Kidney (tissue), 14 donors: ENCODE measurements around the gene THRB. TPM values are rescaled to one million over a fixed set of nuclear protein-coding genes. Genes with fewer than 3 reads are reported as not detected.

Experiments used
- DNase-seq, 5 donors: peaks; one replicate each; pipeline ENCODE4 v3.0.0-alpha.2; 2013 to 2020
- FAIRE-seq: peaks from 2 replicates; lab custom pipeline; 2012; peaks lifted over from hg19 to GRCh38; lab: Jason Lieb, UNC
- H3K27ac ChIP-seq, 2 donors: one replicate each; pipeline ENCODE4 v1.7.0; 2013; ENCODE audit warnings: low read depth in 2 of 2, low read length in 2 of 2, inconsistent platforms in 1 of 2
- H3K27me3 ChIP-seq: one replicate; pipeline ENCODE4 v1.7.1; 2013; ENCODE audit warnings: low read length, inconsistent platforms; ENCODE audit not compliant: control insufficient read depth, insufficient read depth
- H3K36me3 ChIP-seq, 3 donors: one replicate each; pipeline versions ENCODE4 v1.7.0 to v1.7.1; 2013; ENCODE audit warnings: low read length in 3 of 3, control low read depth in 1 of 3, inconsistent platforms in 1 of 3; ENCODE audit not compliant: insufficient read depth in 3 of 3, control insufficient read depth in 2 of 3
- H3K4me1 ChIP-seq, 3 donors: one replicate each; pipeline versions ENCODE4 v1.7.0 to v1.7.1; 2013; ENCODE audit warnings: low read length in 3 of 3, inconsistent platforms in 1 of 3, low read depth in 1 of 3; ENCODE audit not compliant: control insufficient read depth in 2 of 3, insufficient read depth in 2 of 3
- H3K4me3 ChIP-seq, 3 donors: one replicate each; pipeline versions ENCODE4 v1.7.0 to v1.8.1; 2013; ENCODE audit warnings: low read length in 3 of 3, control low read depth in 1 of 3, inconsistent platforms in 1 of 3
- H3K9ac ChIP-seq, 3 donors: one replicate each; pipeline versions ENCODE4 v1.7.0 to v1.7.1; 2013; ENCODE audit warnings: low read length in 3 of 3, control low read depth in 1 of 3, inconsistent platforms in 1 of 3
- H3K9me3 ChIP-seq, 3 donors: one replicate each; pipeline versions ENCODE4 v1.7.0 to v1.7.1; 2013; ENCODE audit warnings: low read length in 3 of 3, control low read depth in 1 of 3, inconsistent platforms in 1 of 3; ENCODE audit not compliant: control insufficient read depth in 2 of 3, insufficient read depth in 1 of 3
- intact Hi-C: fragments of 100-400 bp; cut with DNase I; formaldehyde crosslinking; loops from one replicate; pipeline ENCODE4 v1.11.1; 2022
- polyA plus RNA-seq: library from polyadenylated mRNA; stranded (reverse); fragments of 350-450 nt; fragmentation: Illumina TruSeq; extraction: RNeasy Lipid Tissue Mini Kit (QIAGEN cat#74804); gene quantifications from one replicate; pipeline ENCODE4 v1.2.3, GENCODE V29; 2014; ENCODE audit warnings: low read depth, low replicate concordance; ENCODE audit not compliant: insufficient read depth
- total RNA-seq: library from RNA; stranded (reverse); fragmentation: NEBNext Ultra II Directional; extraction: Animal tissue kit (Norgen Biotek cat#: 25700); gene quantifications from one replicate; pipeline ENCODE4 v1.2.1, GENCODE V29; 2021
- TF ChIP-seq, protein P1 (sequence below): IDR thresholded peaks from 3 replicates; pipeline ENCODE4 v1.5.1; 2012; ENCODE audit warnings: mild to moderate bottlenecking, moderate library complexity, borderline replicate concordance; ENCODE audit not compliant: insufficient read depth; ENCODE audit errors: extremely low read depth
- donor health status: control.
- donor health status: control.
- donor health status: control.
- donor health status: control.
- donor health status: control.
- donor health status: DM: yes; HTN: yes; CAD: no.
- donor health status: Normal renal cell carcinoma (clear cell type).

THRB gene
- total and polyA plus RNA-seq, 2 donors from 2014 or later, result 4.5 to 17.2 TPM

DNA sequence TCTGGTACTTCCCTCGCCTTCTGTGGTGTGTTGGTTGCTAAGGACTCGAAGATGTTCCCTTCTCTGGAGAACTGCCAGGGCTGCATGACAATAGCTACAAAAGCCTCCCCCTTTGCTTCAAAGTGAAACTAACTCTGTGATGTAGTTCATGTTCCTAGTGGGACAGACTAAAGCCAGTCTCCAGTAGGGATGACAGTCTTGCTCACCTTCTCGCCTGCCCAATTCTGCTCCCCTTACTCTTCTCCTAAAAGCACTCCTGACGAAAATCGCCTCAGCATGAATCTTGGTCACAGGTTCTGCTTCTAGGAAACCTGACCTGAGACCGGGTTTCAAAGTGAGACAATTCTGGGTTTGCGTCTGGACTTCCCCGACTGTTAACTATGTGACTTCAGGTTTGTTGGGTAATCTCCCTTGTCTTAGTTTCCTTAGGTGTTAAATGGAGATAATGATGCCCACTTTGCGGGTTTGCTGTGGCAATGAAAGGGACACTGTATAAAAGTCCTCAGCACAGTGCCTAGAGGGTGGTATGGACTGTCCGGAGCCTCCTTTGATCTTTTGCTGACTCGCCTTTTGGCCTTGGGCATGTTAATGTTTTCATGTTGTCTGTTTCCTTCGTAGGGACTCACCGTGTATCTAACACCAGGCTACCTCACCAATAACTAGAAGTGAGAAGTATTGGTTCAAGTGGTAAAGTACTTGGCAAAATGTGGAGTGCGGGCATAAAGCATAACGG is 24.9 kb upstream of the THRB start:
- Histone ChIP-seq H3K4me3 (no peak overlapping the region), H3K9ac (no peak overlapping the region), H3K9me3 (no peaks in the 10 kb centered on the region), H3K4me1 (peaks cover 0 to 9% (median 3%) of the 10 kb centered on the region in 3 donors), H3K27me3 (peaks cover 13% of the 10 kb centered on the region), H3K27ac (no peak overlapping the region), H3K36me3 (no peaks in the 10 kb centered on the region)
- TF ChIP-seq, protein P1, sequence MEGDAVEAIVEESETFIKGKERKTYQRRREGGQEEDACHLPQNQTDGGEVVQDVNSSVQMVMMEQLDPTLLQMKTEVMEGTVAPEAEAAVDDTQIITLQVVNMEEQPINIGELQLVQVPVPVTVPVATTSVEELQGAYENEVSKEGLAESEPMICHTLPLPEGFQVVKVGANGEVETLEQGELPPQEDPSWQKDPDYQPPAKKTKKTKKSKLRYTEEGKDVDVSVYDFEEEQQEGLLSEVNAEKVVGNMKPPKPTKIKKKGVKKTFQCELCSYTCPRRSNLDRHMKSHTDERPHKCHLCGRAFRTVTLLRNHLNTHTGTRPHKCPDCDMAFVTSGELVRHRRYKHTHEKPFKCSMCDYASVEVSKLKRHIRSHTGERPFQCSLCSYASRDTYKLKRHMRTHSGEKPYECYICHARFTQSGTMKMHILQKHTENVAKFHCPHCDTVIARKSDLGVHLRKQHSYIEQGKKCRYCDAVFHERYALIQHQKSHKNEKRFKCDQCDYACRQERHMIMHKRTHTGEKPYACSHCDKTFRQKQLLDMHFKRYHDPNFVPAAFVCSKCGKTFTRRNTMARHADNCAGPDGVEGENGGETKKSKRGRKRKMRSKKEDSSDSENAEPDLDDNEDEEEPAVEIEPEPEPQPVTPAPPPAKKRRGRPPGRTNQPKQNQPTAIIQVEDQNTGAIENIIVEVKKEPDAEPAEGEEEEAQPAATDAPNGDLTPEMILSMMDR, result no peak
- intact Hi-C loops, result no loop called here
- FAIRE-seq, result no peak
- peak in 3 of 5 donors; percentile 42 to 84 (median 56) for DNase-seq

DNA sequence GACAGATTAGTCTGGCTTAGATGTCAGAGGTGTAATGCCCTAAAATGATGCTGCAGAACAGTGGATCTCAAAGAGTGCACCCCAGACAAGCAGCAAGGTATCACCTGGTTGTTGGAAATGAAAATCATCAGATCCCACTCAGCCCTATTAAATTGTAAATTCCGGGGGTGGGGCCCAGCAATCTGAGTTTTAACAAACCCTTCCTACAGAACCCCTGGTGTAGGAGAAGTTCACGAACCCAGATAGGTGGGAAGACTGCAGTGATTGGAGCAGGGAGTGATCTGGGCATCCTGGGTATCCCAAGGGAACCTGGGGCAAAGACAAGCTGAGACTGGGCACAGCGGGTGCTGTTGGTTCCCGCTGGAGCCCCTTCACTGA is 24.3 kb upstream of the THRB start:
- TF ChIP-seq, protein P1, result no peak
- Histone ChIP-seq H3K4me1 (peaks cover 0 to 9% (median 3%) of the 10 kb centered on the region in 3 donors), H3K9ac (no peak overlapping the region), H3K27me3 (peaks cover 13% of the 10 kb centered on the region), H3K36me3 (no peaks in the 10 kb centered on the region), H3K27ac (no peak overlapping the region), H3K4me3 (no peak overlapping the region), H3K9me3 (no peaks in the 10 kb centered on the region)
- intact Hi-C loops, result no loop called here
- DNase-seq (no peak), FAIRE-seq (no peak)

DNA sequence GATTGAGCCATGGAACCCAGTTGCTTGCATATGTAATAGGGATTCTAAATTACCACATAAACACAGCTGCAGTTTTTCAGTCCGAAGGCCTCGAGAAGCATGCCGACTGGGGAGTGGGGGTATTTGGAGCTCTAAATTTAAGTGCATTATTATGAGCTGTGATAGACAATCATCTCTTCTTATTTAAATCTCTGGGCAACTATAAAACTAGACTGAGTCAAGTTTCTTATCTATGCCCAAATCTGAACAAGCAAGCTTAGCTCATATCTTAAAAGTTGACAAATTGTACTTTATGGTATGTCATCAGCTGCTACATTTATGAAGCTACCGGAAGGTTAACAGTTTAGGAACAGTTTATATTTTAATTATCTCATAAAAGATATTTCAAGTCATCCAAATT is 19.5 kb upstream of the THRB start:
- no peak overlapping the region for H3K9ac ChIP-seq
- intact Hi-C loops, result no loop called here
- no peak overlapping the region for H3K27ac ChIP-seq
- H3K36me3 ChIP-seq, result no peaks in the 10 kb centered on the region
- H3K4me3 ChIP-seq, result no peak overlapping the region
- H3K9me3 ChIP-seq, result no peaks in the 10 kb centered on the region
- H3K4me1 ChIP-seq, result no peaks in the 10 kb centered on the region
- no peak for FAIRE-seq
- peaks cover 4% of the 10 kb centered on the region for H3K27me3 ChIP-seq
- peak in 1 of 5 donors; percentile 53 for DNase-seq
- TF ChIP-seq, protein P1, result no peak
